GM19397 (cell line): ENCODE data around the gene FAF1.
"Not testable (repeated sequence)": the region's sequence is repeated elsewhere in the genome, so short reads cannot be mapped to it uniquely, and the experiment has no call there.

Source experiments
- ATAC-seq: cut with Tn5 transposase; IDR thresholded peaks from one replicate; pipeline ENCODE4 v1.9.1; 2021; ENCODE audit warnings: mild to moderate bottlenecking, moderate library complexity; ENCODE audit not compliant: unreplicated experiment

Gene FAF1

DNA sequence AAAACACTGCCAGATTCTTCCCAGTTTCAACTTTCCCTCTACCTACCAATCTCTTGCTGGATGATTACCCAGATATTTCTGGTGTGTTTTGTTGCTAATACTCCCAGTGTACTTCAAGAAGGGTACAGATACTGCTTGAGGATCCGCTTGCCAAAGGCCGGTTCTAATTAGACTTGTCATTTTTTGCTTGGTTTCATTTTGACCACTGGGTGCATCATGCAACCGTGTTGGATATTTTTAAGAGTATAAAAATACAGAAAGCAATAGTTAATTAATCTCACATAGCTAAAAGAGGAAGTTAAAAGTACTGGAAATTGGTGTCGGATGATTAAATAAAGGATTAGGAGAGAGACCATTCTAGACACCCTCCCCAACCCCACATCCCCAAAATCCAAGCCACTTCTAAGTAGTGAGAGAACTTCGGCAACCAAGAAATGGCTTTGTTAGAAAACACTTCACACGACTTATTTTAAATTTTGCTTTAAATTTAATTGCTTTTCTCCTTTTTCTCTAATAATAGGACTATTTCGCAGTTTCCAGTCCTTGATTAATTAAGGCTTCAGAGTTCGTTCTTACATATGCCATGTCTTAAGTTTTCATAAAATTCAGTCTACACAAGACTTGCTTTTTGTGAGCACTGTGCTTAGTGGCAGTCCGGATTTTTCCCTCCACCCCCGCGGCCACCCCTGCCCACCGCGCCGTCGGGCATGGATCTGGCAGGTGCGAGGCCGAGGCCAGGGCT is 7.5 kb upstream of the FAF1 start:
- no peak for ATAC-seq

DNA sequence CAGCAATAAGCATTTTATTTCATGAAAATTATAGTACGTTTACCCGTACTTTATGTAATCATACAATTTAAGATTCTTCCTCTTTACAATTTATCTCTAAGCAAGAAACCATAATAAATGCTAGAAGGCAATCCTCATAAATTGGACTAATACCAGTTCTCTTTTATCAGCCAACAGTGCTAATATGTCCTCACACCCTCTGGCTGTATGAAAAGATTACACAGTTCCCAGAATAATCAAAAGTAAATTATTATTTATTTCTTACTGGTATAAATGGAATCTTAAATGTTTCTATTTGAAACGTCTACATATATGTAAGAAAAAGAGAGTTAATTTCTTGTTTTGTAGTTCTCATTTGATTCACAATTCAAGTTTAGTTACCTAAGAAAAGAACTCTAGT is 6.9 kb upstream of the FAF1 start:
- ATAC-seq: no peak

DNA sequence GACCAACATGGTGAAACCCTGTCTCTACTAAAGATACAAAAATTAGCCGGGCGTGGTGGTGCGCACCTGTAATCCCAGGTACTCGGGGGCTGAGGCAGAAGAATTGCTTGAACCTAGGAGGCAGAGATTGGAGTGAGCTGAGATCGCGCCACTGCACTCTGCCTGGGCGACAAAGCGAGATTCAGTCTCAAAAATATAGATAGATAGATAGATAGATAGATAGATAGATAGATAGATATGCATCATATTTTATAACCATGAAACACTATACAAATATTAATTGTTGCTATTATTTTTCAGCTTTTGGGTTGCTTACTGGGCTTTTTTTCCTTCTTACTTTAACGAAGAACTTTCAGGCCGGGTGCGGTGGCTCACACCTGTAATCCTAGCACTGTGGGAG is 4.8 kb upstream of the FAF1 start:
- no peak for ATAC-seq

GRCh38 chr1:50959303-50959912 is 659 bp downstream of the FAF1 start:
- ATAC-seq: no peak

DNA sequence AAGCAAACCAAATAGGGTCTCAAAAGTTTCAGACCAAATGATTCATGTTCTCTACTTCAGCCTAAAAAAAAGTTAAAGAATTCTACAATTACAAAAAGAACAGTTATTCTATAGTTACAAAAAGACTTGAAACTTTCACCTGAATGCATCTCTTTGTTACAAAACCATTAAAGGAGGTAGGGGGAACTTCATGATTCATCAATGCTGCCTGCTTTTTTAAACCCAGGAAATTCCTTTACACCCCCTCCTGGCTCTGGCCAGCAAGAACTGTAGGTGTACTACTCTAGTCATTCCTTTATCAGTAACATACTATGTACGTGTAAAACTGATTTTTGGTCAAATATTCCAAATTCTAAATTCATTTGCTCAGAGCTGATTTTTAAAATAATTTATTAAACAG is 5.0 kb downstream of the FAF1 start:
- no peak for ATAC-seq

GRCh38 chr1:50952566-50952965 is 7.5 kb downstream of the FAF1 start:
- not testable (repeated sequence) for ATAC-seq

GRCh38 chr1:50950396-50950795 is 9.7 kb downstream of the FAF1 start:
- no peak for ATAC-seq

DNA sequence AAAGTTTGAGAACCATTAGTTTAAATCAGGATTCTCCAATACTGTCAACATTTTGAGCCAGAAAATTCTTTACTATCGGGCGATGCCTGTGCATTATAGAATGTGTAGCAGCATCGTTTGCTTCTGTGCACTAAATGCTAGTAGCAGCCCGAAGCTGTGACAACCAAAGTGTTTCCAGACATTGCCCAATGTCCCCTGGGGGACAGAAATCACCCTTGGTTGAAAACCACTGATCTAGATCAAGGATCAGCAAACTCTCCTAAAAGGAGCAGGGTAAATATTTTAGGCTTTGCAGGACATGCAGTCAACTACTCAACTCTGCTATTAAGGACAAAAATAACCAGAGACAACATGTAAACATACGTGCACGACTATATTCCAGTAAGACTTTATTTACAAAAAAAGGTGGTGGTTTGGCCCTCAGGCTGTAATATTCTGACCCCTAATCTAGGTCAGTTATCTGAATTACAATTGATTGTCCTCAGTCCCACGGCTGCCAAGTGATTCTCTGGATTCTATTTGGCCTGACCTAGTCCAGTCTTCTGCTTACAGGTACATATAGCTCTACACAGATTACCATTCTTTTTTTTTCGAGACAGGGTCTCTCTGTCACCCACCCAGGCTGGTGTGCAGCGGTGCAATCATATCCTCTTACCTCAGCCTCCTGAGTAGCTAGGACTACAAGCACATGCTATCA is 10.6 kb downstream of the FAF1 start:
- no peak for ATAC-seq

DNA sequence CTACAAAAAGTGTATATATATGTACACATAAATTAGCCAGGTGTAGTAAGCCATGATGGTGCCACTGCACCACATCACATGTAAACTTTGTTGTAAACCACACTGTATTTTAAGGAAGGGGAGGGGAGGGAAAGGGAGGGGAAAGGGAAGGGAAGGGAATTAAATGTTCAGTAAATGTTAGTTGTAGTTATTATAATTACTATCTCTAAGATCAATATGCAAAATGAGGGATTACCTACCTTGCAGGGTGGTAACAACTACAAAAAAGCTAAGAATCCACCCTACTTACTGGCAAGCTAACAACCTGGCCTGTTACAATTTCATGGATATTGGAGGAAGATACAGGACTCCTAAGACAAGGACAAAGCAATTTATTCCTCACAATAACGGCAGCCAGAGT is 17.7 kb downstream of the FAF1 start:
- ATAC-seq: no peak

GRCh38 chr1:50940291-50940690 is 19.8 kb downstream of the FAF1 start:
- ATAC-seq: no peak

GRCh38 chr1:50936321-50936720 is 23.7 kb downstream of the FAF1 start:
- no peak for ATAC-seq

GRCh38 chr1:50935276-50935675 is 24.8 kb downstream of the FAF1 start:
- ATAC-seq: not testable (repeated sequence)

DNA sequence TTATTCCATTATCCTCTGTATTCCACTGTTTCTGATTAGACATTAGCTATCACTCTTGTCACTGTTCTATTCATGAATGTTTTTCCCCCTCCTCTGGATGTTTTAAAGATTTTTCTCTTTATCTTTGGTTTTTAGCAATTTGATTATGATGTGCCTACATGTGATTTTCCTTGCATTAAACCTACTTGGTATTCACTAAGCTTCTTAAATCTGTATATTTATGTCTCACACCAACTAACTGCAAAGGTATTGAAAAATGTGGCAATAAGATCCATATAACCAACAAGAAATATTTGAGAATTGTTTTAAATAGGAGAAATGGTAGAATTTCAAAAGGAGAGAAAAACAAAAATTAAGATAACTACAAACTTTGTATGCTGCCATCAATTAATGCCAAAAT is 25.2 kb downstream of the FAF1 start:
- no peak for ATAC-seq

DNA sequence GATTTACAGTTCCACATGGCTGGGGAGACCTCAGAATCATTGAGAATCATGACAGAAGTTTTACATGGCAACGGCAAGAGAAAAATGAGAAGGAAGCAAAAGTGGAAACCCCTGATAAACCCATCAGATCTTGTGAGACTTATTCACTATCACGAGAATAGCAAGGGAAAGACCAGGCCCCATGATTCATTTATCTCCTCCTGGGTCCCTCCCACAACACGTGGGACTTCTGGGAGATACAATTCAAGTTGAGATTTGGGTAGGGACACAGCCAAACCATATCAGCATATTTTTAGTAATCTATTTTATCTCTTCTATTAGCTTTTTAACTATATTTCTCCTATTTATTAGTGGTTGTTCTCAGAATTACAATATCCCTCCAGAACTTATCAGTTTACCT is 26.3 kb downstream of the FAF1 start:
- ATAC-seq: not testable (repeated sequence)

- ATAC-seq: not testable (repeated sequence)
Observed at GRCh38 chr1:50932043-50932442, 28.0 kb downstream of the FAF1 start.

GRCh38 chr1:50930965-50931737 is 28.9 kb downstream of the FAF1 start:
- no peak for ATAC-seq

- ATAC-seq: no peak
Observed at GRCh38 chr1:50930193-50930592, 29.9 kb downstream of the FAF1 start.

GRCh38 chr1:50929376-50929958 is 30.6 kb downstream of the FAF1 start:
- no peak for ATAC-seq

- ATAC-seq: no peak
Observed at GRCh38 chr1:50923564-50923963, 36.5 kb downstream of the FAF1 start.

DNA sequence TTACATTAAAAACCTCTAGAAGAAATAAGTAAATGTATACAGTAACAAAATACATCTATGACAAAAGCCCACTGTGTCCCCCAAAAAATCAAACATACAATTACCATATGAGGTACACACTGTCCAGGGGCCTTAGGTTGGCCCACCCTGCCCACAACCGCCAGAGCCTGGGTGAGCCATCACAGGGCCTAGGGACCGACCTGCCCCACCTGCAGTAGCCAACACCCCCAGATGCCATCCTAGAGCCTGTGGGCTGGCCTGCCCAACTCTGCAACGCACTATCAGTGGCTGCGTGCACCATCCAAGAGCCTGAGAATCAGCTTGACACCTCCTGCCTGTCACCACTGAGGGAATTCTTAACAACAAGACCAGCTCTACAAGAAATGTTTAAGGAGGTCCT is 39.0 kb downstream of the FAF1 start:
- no peak for ATAC-seq

- ATAC-seq: no peak
Observed at GRCh38 chr1:50920409-50920808, 39.7 kb downstream of the FAF1 start.
